ENCODE measurements around the gene PPP2R1B.
"Not testable (repeated sequence)": the region's sequence is repeated elsewhere in the genome, so short reads cannot be mapped to it uniquely, and the experiment has no call there.

The PPP2R1B gene

DNA sequence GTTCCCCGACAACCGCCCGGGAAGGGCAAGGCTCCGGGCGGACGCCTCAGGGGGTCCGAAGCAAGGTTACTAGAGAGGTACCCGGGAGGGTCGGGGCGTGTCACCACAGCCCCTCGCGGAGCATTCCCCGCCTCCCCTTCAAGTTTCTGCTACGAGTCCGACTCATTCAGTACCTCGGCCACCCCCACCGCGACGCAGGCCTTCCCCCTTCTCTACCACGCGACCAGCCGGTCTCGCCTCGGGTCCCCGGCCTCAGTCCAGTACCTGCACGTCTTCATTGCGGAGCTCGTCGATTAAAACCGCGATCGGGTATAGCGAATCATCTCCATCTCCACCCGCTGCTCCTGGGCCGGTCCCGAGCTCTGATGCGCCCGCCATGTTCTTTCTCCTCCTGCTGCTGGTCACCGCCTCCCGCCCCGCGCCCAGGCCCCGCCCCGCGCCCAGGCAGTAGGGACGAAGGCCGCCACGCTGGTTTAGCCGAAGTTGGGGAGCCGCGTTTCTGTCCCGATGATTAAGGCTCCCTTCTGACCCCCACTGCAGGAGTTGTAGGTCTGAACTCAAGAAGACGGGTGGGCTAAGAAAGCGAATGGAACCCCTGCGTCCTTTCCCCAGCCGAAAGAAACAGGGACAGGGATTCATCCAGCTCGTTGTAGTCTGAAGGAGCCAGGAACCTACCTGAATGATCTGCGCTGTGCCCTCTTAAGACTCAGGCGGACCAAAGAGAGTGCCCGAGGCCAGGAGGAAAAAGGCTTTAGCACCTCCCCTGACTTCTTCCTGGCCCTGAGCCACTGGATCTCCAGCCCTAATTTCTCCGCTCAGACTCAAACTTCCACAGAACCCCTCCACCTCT is at the start of gene PPP2R1B:
Gene PPP2R1B, minus strand, starts transcription at position 406 of the 850 bp plus-strand sequence. Its CDS starts 28 bp downstream, at position 378.
- peak; percentile 55 for DNase-seq (ENCODE audit: low read depth)

DNA sequence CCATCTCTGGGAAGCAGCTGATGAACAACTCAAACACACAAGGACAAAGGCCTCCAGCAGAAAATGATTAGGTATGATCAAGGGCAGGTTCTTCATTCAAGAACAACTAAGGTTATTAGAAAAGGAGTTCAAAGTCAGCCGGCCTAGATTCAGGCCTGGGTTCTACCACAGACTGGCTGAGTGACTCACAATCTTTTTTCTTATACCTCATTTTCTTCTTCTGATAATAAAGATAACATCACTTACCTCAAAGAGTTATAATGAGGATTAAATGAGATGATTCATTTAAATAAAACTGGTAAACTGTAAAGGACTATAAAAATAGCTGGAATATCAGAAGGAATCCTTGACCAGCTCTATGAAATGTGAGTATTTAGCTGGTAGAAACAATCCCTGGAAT is 49.3 kb upstream of the PPP2R1B start:
- DNase-seq (ENCODE audit: low read depth) = no peak

- no peak for DNase-seq (ENCODE audit: low read depth)
These were observed 48.5 kb upstream of the PPP2R1B start for GRCh38 chr11:111814557-111815320.

DNA sequence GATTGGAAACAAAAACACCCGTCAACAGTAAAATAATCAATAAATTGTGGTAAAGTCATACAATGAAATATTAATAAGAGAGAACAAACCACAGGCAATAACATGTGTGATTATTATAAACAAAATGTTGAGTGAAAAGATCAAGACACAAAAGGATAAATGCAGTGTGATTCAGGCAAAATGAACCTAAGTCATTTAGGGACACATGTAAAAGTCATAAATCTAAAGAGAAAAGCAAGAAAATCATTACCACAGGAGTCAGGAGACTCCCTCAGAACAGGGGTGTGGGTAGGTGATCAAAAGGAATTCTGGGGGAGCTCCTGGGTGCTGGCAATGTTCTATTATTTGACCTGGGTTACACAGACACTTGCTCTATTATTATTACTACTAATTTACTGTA is 47.9 kb upstream of the PPP2R1B start:
- no peak for DNase-seq (ENCODE audit: low read depth)

- no peak for DNase-seq (ENCODE audit: low read depth)
These were observed 46.0 kb upstream of the PPP2R1B start for GRCh38 chr11:111812211-111812610.

DNA sequence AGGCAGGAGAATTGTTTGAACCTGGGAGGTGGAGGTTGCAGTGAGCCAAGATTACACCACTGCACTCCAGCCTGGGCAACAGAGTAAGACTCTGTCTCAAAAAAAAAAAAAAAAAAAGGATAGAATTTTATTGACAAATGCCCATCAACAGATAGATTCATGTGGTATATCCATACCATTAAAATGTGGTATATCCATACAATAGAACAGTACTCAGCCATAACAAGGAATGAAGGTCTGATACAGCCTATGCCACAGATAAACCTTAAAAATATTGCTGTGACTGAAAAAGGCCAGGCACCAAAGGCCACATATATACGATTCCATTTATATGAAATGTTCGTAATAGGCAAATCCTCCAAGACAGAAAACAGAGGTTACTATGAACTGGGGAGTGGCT is 45.3 kb upstream of the PPP2R1B start:
- DNase-seq (ENCODE audit: low read depth) = no peak

DNA sequence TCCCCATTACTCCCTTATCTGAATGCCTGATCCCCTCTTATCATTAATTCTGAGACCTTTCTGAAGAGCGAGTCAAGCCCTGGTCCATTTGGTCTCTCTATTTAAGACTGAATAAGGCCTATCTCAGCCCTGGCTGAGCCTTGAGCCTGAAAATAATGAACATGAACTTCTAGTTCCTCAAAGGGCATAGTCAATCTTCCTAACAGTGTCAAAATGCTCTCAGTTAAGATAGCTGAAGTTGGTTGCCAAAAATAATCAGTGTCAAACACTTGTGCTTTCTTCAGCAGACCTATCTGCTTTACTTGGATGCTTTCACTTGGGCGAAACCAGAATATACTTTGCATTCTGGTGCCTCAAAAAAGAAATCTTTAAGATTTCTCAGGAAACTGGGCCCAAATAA is 42.6 kb upstream of the PPP2R1B start:
- no peak for DNase-seq (ENCODE audit: low read depth)

DNA sequence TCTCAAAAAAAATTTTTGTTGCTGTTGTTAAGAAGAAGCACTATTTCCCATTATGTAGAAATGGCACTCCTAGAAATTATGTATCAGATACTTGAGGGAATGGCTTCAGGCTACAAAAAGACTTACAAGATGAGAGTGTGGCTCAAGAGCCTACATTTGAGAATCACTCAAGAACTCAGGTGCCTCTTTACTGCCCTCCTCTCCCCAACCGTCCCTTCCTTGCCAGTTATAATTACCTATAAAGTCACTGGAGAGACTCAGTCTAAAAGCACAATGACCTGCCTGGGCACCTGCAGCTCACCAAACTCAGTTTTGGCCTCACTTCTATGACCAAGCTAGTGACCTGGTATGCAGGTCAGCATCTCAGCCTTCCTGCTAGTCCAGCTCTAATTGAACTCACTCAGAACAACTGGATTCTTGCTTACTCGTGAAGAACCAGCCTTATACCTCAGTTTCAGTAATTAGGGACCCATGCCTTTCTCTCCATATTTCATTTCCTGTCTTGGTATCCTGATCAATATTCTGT is 41.9 kb upstream of the PPP2R1B start:
- DNase-seq (ENCODE audit: low read depth) = no peak

GRCh38 chr11:111807076-111807475 is 40.9 kb upstream of the PPP2R1B start:
- DNase-seq (ENCODE audit: low read depth) = no peak

DNA sequence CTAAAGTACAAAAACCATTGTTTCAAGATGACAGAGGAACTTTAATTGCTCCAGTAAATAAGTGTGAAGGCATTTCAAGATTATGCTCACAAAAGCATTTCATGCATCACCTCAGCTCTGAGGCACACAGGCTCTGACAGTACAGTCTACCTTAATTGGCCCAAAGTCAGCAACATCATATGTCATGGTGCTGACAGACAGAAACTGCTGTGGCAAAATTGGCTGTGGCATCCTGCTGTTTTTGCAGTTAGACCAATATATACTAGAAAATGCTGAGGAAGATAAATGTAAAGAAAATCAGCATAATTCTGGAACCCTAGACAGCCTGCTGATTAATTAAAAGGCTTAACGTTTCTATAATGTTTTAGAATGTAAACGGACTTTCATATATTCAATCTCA is 34.9 kb upstream of the PPP2R1B start:
- DNase-seq (ENCODE audit: low read depth) = no peak

DNA sequence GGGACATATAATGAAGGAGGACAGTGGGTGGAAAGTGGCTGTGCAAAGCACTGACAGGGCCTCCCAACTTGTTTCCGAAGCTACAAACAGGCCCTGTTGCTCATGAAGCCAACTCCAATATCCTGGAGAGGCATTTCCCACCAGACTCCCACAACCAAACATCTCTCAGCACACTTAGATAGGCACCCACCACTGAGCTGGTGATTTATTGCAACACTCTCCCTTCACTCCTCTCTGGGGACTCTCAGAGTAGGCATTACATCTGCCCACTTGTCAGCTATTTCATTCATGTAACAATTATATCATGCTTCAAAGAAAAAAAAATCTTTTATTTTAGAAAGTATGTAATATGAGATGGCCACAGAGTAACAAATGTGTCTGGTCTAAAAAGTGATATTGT is 32.1 kb upstream of the PPP2R1B start:
- DNase-seq (ENCODE audit: low read depth) = no peak

DNA sequence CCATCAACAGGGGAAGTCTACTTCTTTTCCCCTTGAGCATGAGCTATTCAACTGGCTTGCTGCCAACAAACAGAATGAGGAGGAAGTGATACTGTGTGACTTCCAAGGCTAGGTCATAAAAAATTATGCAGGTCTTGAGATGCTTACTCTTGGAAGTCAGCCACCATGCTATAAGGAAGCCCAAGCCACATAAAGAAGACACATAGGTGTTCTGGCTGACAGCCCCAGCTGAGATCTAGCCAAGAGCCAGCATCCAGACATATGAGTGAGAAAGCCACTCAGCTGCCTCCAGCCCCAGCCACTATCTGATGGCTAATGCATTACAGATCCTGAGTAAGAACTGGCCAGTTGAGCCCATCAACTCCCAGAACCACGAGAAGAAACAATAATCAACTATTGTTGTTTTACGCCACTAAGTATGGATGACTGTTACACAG is 31.0 kb upstream of the PPP2R1B start:
- no peak for DNase-seq (ENCODE audit: low read depth)

DNA sequence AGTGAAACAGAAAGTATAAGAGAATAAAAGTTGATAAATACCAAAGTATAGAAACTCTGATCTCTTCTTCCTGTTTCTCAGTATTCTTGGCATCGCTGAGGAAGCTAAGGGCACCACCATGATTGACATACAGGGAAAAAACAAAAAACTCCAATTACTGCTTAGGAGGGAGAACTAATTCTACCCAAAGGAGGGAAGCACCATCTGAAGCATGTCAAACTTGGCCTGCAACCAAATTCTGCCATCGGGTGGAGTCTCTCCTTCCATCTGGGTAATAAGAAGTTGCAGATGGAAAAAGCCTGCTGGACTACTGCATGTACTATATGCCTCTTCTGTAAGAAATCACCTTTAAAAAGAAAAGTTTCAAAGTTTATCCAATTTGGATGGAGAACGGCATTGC is 30.5 kb upstream of the PPP2R1B start:
- no peak for DNase-seq (ENCODE audit: low read depth)

DNA sequence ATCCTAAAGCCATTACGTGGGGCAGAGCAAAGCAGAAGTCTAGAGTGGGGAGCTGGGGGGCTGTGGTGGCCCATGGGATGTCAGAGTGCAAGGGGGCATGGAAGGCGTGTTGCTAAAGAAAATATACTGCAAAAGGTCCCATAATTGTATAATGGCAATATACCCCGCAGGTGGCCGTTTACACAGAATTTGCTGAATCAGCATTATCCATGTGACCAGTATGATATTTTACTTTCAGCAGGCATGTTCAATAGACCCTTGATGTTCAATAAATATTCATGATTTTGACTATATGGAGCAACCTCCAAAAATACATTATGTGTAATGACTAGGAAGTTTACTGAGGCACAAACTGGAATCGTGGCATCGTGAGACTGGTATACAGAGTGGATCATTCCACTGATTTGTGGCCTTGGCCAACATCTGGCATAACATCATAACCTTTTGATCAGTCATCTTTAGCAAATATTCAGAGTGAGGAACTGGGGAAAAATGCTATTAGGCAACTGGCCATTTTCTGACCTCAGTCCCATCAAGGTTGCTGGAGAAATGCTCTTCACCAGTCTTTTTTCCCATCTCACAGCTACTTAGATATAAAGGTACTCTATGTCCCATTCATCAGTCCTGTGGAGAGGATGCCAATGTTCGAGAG is 29.3 kb upstream of the PPP2R1B start:
- no peak for DNase-seq (ENCODE audit: low read depth)

DNA sequence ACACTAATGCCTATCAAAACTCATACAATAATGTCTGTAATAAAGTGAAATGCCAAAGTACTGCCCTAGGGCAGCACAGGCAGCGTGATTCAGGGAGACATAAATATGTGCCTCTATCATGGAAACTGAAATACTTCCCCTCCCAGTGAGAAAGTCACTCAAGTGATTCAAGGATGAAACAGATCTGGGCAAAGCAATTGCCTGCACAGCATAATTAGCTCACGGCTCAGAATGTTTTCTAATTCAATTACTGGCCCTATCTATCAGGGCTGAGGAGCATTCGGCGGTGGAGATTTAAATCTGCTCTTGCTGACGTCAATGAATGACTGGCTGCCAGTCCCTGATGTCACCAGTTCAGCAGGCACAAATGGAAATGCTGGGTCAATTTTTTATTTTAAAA is 27.7 kb upstream of the PPP2R1B start:
- no peak for DNase-seq (ENCODE audit: low read depth)

DNA sequence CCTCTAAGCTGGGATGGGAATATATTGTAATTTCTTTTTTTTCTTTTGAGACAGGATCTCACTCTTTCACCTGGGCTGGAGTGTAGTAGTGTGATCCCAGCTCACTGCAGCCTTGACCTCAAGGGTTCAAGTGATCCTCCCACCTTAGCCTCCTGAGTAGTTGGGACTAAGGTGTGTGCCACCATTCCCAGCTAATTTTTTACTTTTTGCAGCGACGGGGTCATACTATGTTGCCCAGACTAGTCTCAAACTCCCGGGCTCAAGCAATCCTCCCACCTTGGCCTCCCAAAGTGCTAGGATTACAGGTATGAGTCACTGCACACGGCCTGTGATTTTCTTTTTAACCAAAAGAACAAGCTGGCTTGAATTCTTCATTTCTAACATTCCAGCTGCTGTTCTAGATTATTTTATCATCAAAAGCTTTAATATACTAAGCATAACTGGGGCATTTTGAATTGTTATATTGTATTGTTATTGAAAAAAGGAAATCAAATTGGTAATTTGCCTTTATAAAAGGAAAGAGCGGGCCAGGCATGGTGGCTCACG is 26.8 kb upstream of the PPP2R1B start:
- DNase-seq (ENCODE audit: low read depth) = no peak

DNA sequence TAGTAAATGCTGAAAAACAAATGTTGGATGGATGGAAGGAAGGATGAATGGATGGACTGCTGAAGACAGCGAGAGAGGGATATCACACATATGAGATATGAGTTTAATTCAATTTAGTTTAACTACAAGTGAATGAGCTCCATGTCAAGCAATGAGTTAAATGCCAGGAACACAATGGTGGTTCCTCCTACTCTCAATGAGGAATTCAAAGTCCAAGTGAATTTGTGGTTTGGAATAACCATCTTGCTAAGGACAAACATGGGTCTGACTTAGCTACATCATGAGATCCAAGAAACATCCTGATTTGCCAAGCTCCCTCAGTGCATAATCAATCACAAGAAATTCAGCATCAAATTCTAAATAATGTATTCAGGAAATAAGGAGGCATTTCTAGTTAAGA is 26.1 kb upstream of the PPP2R1B start:
- DNase-seq (ENCODE audit: low read depth) = no peak

GRCh38 chr11:111788464-111788863 is 22.3 kb upstream of the PPP2R1B start:
- DNase-seq (ENCODE audit: low read depth) = no peak

DNA sequence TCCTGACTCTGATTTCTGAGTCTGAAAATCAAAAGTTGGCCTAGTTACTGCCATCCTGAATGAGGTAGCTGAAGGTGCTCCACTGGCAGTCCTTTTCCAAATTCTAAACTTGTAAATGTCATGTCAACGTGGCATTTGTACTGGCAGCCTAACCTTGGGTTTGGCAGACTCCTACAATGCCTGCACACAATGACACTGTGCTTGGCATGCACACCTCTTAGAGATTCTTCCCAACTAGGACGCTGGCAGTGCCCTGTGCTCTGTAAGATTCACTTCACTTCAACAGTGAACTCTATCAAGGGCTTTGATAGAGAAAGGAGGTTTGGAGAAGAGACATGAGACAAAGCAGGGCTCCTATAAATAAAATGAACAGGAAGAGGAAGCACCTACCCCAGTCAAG is 21.9 kb upstream of the PPP2R1B start:
- no peak for DNase-seq (ENCODE audit: low read depth)

DNA sequence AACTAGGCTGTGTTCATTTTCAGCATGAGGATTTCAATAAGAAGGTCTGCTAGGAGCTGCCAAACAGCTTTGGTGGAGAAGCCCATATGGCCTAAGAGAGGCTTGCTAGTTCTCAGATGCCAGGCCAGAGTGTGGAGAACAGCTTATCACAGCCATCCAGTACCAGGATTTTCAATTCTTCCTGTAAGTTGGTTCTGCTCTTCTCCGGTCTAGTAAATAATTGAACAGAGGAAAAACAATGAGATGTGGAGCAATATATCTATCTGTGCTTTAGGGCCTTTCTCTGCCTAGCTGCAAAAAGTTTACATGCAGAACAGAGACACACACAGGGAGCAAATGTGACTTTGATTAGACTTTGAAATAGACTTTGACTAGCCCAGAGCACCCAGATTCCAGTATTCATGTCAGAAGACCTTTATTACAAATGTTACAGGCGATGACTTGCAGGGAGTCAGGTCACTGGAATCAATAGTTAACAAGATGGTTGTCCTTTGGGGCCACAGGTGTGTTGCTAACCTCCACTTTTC is 19.8 kb upstream of the PPP2R1B start:
- no peak for DNase-seq (ENCODE audit: low read depth)

GRCh38 chr11:111785076-111785475 is 18.9 kb upstream of the PPP2R1B start:
- no peak for DNase-seq (ENCODE audit: low read depth)

DNA sequence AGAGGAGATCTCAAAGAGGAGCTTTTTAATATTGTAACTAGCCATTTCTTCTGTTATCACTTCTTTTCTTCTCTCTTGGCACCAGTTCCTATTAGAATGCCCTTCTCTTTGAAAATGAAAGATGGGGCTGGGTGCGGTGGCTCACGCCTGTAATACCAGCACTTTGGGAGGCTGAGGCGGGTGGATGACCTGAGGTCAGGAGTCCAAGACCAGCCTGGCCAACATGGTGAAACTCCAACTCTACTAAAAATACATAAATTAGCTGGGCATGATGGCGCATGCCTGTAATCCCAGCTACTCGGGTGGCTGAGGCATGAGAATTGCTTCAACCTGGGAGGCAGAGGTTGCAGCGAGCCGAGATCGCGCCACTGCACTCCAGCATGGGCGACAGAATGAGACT is 18.1 kb upstream of the PPP2R1B start:
- DNase-seq (ENCODE audit: low read depth) = not testable (repeated sequence)

Data from activated gamma-delta T cell treated with anti-CD3 and anti-CD28 coated beads, Interleukin-2, amount 50 U/mL, for 16 hours (primary cell).